GM12892 (cell line): ENCODE measurements around the gene ARHGAP22.

Source experiments
- POLR2A ChIP-seq: IDR thresholded peaks from 2 replicates; pipeline ENCODE4 v1.6.1; 2011; ENCODE audit warnings: low read depth, low read length, control low read depth
- POLR2AphosphoS5 ChIP-seq: IDR thresholded peaks from 2 replicates; pipeline ENCODE4 v1.6.1; 2011; ENCODE audit warnings: low read depth, low read length, control low read depth
- TAF1 ChIP-seq: IDR thresholded peaks from 2 replicates; pipeline ENCODE4 v1.6.1; 2011; ENCODE audit warnings: low read depth, mild to moderate bottlenecking, control low read depth, low read length, borderline replicate concordance

DNA sequence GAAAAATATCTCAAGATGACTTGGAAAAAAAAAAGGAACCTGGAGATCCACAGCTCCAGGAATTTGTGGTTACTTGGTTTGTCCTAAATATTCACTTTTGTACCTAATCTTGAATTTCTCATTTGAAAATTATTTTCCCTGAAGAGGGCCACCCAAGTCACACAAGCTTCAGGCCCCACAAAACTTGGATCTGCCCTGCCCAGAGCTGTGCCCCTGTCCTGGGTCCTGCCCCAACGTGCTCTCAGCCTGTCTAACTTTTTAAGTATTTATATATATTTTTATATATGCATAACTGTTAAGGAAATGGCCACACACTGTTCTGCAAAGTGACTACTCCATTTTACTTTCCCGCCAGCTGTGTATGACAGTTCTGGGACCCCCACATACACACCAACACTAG, 123.5 kb downstream of the ARHGAP22 start:
- TF ChIP-seq POLR2AphosphoS5 (no peak), POLR2A (no peak), TAF1 (no peak)
